ENCODE measurements around the gene SMCO3. TPM values are rescaled to one million over a fixed set of nuclear protein-coding genes. Genes with fewer than 3 reads are reported as not detected.
A peak's percentile ranks its signal among the peaks of the same experiment; 100 is the strongest.

Gene SMCO3
- total RNA-seq, 1 experiment from 2014 or later: not detected

GRCh38 chr12:14852880-14853279 lies 38.9 kb upstream of the SMCO3 start:
- Mint-ChIP-seq H3K9me3 (peaks cover 17% of the 10 kb centered on the region), H3K4me1 (peaks cover 22% of the 10 kb centered on the region), H3K36me3 (peaks cover 4% of the 10 kb centered on the region; the same call in 1 of the 2 replicates), H3K27me3 (ENCODE audit: low read depth) (peaks cover 8% of the 10 kb centered on the region), H3K27ac (0 out of 2 replicates have a peak overlapping the region, but pooled peaks have one; percentile 21), H3K4me3 (no peak overlapping the region)
- no peak for TF ChIP-seq ZSCAN18 (CRISPR knock-in tag; IDR thresholded peaks at IDR 0.05)
- TF ChIP-seq NR3C1 (CRISPR knock-in tag; conservative IDR thresholded peaks at IDR 0.05; ENCODE audit: low read depth): no peak
- TF ChIP-seq ARID4B (CRISPR knock-in tag; IDR thresholded peaks at IDR 0.05; ENCODE audit: borderline replicate concordance): no peak
- no peak for TF ChIP-seq NR2C2 (CRISPR knock-in tag; IDR thresholded peaks at IDR 0.05)
- TF ChIP-seq ZNF396 (CRISPR knock-in tag; IDR thresholded peaks at IDR 0.05; ENCODE audit: borderline replicate concordance): no peak
- no peak for TF ChIP-seq ZNF423 (CRISPR knock-in tag; IDR thresholded peaks at IDR 0.05)
- POLR2A ChIA-PET: interaction anchor here (1.1 kb wide), 1 partner anchor 21 kb away, joined by 3 read pairs; no protein-coding TSS in a partner anchor
- DNase-seq (ENCODE audit: low spot score) (no peak), ATAC-seq (peak; percentile 65)
- CTCF ChIA-PET: interaction anchor here (1.6 to 2.0 kb wide), 2 partner anchors 142 to 144 kb away, joined by 4 to 6 read pairs; no protein-coding TSS in a partner anchor

- no peak overlapping the region for H3K4me3 Mint-ChIP-seq
- TF ChIP-seq TEAD1 (CRISPR knock-in tag; IDR thresholded peaks at IDR 0.05) (no peak), ARID4B (CRISPR knock-in tag; IDR thresholded peaks at IDR 0.05; ENCODE audit: borderline replicate concordance) (no peak), JAZF1 (CRISPR knock-in tag; IDR thresholded peaks at IDR 0.05) (no peak), E2F4 (CRISPR knock-in tag; IDR thresholded peaks at IDR 0.05; ENCODE audit: borderline replicate concordance, low read depth) (no peak), STAT6 (CRISPR knock-in tag; conservative IDR thresholded peaks at IDR 0.05; ENCODE audit: low read depth) (no peak), ELF4 (CRISPR knock-in tag; IDR thresholded peaks at IDR 0.05; ENCODE audit: low read depth) (no peak), SMAD4 (CRISPR knock-in tag; IDR thresholded peaks at IDR 0.05) (no peak), NR2C2 (CRISPR knock-in tag; IDR thresholded peaks at IDR 0.05) (no peak), ZNF416 (CRISPR knock-in tag; IDR thresholded peaks at IDR 0.05) (no peak)
- no peaks in the 10 kb centered on the region for H3K36me3 Mint-ChIP-seq
- peaks cover 2% of the 10 kb centered on the region for H3K9me3 Mint-ChIP-seq
- ChIA-PET POLR2A (interaction anchor here (0.8 kb wide), 1 partner anchor 36 kb away, joined by 3 read pairs; no protein-coding TSS in a partner anchor), CTCF (interaction anchor here (1.5 kb wide), 1 partner anchor 144 kb away, joined by 10 read pairs; no protein-coding TSS in a partner anchor)
- ATAC-seq (no peak), DNase-seq (ENCODE audit: low spot score) (no peak)
- H3K4me1 Mint-ChIP-seq: peaks cover 22% of the 10 kb centered on the region
- H3K27ac Mint-ChIP-seq: no peak overlapping the region
- peaks cover 4% of the 10 kb centered on the region for H3K27me3 Mint-ChIP-seq (ENCODE audit: low read depth)
Measured at GRCh38 chr12:14850929-14851663, 37.1 kb upstream of the SMCO3 start.

Measured in WTC11 (cell line).